ENCODE results near the gene DET1. TPM values are rescaled to one million over a fixed set of nuclear protein-coding genes. Genes with fewer than 3 reads are reported as not detected.
"Not testable (repeated sequence)": the region's sequence is repeated elsewhere in the genome, so short reads cannot be mapped to it uniquely, and the experiment has no call there.

The DET1 gene
- total RNA-seq, 2 donors from 2014 or later, result 1.9 to 3.6 TPM

DNA sequence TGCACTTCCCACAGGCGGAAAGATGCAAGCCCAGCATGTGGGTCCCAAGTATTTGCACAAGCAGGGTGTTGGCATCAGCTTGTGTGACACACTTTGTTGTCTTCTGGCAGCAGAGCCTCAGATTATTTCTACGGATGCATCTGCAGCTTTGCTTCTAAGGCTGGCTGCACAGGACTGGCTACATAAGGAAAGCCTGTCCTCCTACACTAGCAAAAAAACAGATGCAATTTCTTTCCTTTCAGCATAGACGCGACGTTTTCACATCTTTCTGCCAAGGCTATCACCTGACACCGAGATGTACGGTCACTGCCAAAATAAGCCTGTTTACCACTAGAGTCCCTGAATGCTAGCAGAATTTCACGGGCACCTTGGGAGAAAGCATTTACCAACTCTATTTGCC, 65.5 kb downstream of the DET1 start:
- Mint-ChIP-seq H3K36me3 (ENCODE audit: low read depth) (peaks cover 5% of the 10 kb centered on the region), H3K27ac (no peak overlapping the region), H3K27me3 (no peaks in the 10 kb centered on the region), H3K4me1 (peaks cover 5% of the 10 kb centered on the region), H3K4me3 (no peak overlapping the region)
- no peaks in the 10 kb centered on the region for H3K9me3 ChIP-seq (ENCODE audit: control insufficient read depth, low read length, poor library complexity, severe bottlenecking)
- DNase-seq (no peak), ATAC-seq (no peak)

DNA sequence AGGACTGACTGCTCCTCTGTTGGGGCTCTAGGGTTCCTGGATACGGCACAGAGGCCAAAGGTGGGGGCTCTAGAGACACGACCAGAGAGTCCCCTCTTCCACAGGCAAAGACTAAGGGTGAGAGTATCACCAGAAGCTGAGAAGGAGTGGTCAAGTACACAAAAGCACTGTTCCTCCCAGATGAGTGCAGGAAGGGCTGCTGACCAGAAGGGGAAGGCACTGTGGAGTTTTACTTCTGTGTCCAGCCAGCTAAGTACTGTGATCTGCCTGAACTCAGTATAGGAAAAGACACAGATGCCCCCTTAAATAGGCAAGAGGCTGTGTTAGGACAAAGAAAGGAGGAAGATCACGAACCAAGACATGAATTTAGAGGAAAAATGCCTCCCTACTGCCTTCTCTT, 67.3 kb downstream of the DET1 start:
- Mint-ChIP-seq H3K4me3 (no peak overlapping the region), H3K27ac (no peak overlapping the region), H3K27me3 (no peaks in the 10 kb centered on the region), H3K4me1 (peaks cover 5% of the 10 kb centered on the region), H3K36me3 (ENCODE audit: low read depth) (peaks cover 5% of the 10 kb centered on the region)
- no peak for DNase-seq
- no peaks in the 10 kb centered on the region for H3K9me3 ChIP-seq (ENCODE audit: control insufficient read depth, low read length, poor library complexity, severe bottlenecking)
- ATAC-seq, result no peak

DNA sequence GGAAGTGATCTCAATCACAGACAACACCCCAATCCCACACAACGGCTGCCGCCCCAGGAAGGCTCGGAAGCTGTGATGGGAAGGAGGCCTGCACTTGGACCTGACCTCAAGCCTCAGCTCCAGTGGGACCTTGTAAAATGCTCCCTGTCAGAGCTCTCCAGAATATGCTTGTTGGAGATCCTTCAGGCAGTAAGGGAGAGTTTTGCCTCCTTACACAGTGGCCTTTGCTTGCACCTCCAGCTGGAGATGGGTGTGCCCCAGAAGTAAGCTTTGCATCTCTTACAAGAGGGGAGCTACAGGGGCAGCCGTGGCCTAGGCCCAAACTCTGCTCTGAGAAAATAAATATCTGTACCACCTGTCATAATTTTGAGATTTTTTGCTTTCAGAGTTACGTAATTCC, 68.6 kb downstream of the DET1 start:
- no peak for DNase-seq
- Mint-ChIP-seq H3K4me1 (peaks cover 2% of the 10 kb centered on the region), H3K27me3 (no peaks in the 10 kb centered on the region), H3K27ac (no peak overlapping the region), H3K36me3 (ENCODE audit: low read depth) (peaks cover 5% of the 10 kb centered on the region), H3K4me3 (no peak overlapping the region)
- ATAC-seq, result no peak
- no peaks in the 10 kb centered on the region for H3K9me3 ChIP-seq (ENCODE audit: control insufficient read depth, low read length, poor library complexity, severe bottlenecking)

DNA sequence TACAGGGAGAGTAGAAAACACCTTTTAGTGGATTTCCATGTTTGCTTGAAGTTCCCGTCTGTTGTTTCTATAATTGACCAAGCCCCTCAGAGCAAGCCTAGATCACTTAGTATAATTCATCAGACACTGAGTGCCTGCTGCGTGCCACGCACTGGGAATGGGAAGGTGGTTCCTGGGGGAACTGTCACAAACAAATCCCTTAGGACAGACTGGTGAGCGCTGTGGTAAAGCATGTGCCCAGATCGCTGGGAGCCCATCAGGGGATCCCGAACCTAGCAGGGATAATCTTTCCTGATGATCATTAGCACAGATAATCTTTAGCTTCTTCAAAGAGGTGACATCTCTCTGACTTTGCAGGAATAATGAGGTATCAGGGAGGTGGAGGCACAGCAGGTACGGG, 69.4 kb downstream of the DET1 start:
- H3K36me3 Mint-ChIP-seq (ENCODE audit: low read depth), result peaks cover 5% of the 10 kb centered on the region
- H3K27me3 Mint-ChIP-seq, result no peaks in the 10 kb centered on the region
- no peak for ATAC-seq
- H3K9me3 ChIP-seq (ENCODE audit: control insufficient read depth, low read length, poor library complexity, severe bottlenecking), result no peaks in the 10 kb centered on the region
- H3K4me1 Mint-ChIP-seq, result peaks cover 4% of the 10 kb centered on the region
- H3K27ac Mint-ChIP-seq, result no peak overlapping the region
- no peak for DNase-seq
- H3K4me3 Mint-ChIP-seq, result no peak overlapping the region

- H3K27me3 Mint-ChIP-seq, result no peaks in the 10 kb centered on the region
- peaks cover 6% of the 10 kb centered on the region for H3K4me1 Mint-ChIP-seq
- no peak overlapping the region for H3K27ac Mint-ChIP-seq
- DNase-seq (no peak), ATAC-seq (peak; percentile 36)
- no peaks in the 10 kb centered on the region for H3K9me3 ChIP-seq (ENCODE audit: control insufficient read depth, low read length, poor library complexity, severe bottlenecking)
- peaks cover 5% of the 10 kb centered on the region for H3K36me3 Mint-ChIP-seq (ENCODE audit: low read depth)
- H3K4me3 Mint-ChIP-seq, result no peak overlapping the region
These were observed 69.8 kb downstream of the DET1 start for GRCh38 chr15:88476635-88477060.

DNA sequence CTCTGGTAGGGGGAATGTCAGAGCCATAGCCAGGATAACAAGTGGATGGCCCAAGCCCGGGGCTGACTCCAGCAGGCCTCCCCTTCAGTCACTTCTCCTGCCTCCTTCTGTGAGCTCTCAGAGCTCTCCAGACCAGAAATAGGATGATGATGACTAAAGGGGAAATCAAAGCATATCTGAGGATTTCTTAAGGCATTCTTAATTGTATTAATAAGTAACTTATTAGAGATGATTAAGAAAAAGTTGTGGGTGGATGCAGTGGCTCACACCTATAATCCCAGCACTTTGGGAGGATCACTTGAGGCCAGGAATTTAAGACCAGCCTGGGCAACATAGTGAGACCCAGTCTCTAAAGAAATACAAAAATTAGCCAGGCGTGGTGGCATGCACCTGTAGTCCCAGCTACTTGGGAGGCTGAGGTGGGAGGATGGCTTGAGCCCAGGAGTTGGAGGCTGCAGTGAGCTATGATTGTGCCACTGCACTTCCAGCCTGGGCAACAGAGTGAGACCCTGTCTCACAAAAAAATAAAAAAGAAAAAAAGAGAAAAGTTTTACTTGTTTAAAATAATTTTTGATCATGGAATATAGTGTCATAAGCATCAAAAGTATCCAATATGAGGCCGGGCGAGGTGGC, 72.7 kb downstream of the DET1 start:
- H3K36me3 Mint-ChIP-seq (ENCODE audit: low read depth), result not testable (repeated sequence)

GRCh38 chr15:88472225-88472624, 74.3 kb downstream of the DET1 start:
- H3K9me3 ChIP-seq (ENCODE audit: control insufficient read depth, low read length, poor library complexity, severe bottlenecking), result no peaks in the 10 kb centered on the region
- ATAC-seq (no peak), DNase-seq (no peak)
- Mint-ChIP-seq H3K4me1 (peaks cover 10% of the 10 kb centered on the region), H3K27ac (peak overlapping the region; percentile 77), H3K36me3 (ENCODE audit: low read depth) (peaks cover under 1% of the 10 kb centered on the region), H3K27me3 (no peaks in the 10 kb centered on the region), H3K4me3 (no peak overlapping the region)

More for the DNA sequence above, 72.7 kb downstream of the DET1 start:
- not testable (repeated sequence) for H3K9me3 ChIP-seq (ENCODE audit: control insufficient read depth, low read length, poor library complexity, severe bottlenecking); H3K4me3 Mint-ChIP-seq; ATAC-seq; H3K27ac Mint-ChIP-seq; DNase-seq; H3K4me1 Mint-ChIP-seq; H3K27me3 Mint-ChIP-seq

GRCh38 chr15:88470625-88471372, 75.7 kb downstream of the DET1 start:
- ATAC-seq (no peak), DNase-seq (no peak)
- Mint-ChIP-seq H3K4me3 (no peak overlapping the region), H3K27ac (no peak overlapping the region), H3K27me3 (no peaks in the 10 kb centered on the region), H3K4me1 (peaks cover 16% of the 10 kb centered on the region), H3K36me3 (ENCODE audit: low read depth) (no peaks in the 10 kb centered on the region)
- no peaks in the 10 kb centered on the region for H3K9me3 ChIP-seq (ENCODE audit: control insufficient read depth, low read length, poor library complexity, severe bottlenecking)

GRCh38 chr15:88469321-88469720, 77.2 kb downstream of the DET1 start:
- Mint-ChIP-seq H3K27me3 (no peaks in the 10 kb centered on the region), H3K4me1 (peaks cover 21% of the 10 kb centered on the region), H3K36me3 (ENCODE audit: low read depth) (no peaks in the 10 kb centered on the region), H3K27ac (no peak overlapping the region), H3K4me3 (no peak overlapping the region)
- H3K9me3 ChIP-seq (ENCODE audit: control insufficient read depth, low read length, poor library complexity, severe bottlenecking), result no peaks in the 10 kb centered on the region
- DNase-seq (no peak), ATAC-seq (no peak)

DNA sequence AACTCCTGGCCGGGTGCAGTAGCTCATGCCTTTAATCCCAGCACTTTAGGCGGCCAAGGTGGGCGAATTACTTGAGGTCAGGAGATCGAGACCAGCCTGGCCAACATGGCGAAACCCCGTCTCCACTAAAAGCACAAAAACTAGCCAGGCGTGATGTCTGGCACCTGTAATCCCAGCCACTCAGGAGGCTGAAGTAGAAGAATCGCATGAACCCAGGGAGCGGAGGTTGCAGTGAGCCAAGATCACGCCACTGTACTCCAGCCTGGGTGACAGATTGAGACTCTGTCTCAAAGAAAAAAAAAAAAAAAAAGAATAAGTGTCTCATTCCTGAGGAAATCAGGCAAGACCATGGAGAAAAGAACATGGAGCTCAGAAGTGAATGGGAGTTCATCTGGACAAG, 77.8 kb downstream of the DET1 start:
- H3K36me3 Mint-ChIP-seq (ENCODE audit: low read depth); H3K9me3 ChIP-seq (ENCODE audit: control insufficient read depth, low read length, poor library complexity, severe bottlenecking); ATAC-seq; H3K4me3 Mint-ChIP-seq; DNase-seq; H3K27me3 Mint-ChIP-seq: not testable (repeated sequence)
- H3K27ac Mint-ChIP-seq, result peak overlapping the region; percentile 94
- peaks cover 21% of the 10 kb centered on the region for H3K4me1 Mint-ChIP-seq

- Mint-ChIP-seq H3K4me1 (peaks cover 24% of the 10 kb centered on the region), H3K4me3 (peak overlapping the region; percentile 92), H3K27me3 (no peaks in the 10 kb centered on the region), H3K27ac (peak overlapping the region; percentile 94), H3K36me3 (ENCODE audit: low read depth) (peaks cover 5% of the 10 kb centered on the region)
- DNase-seq, result no peak
- H3K9me3 ChIP-seq (ENCODE audit: control insufficient read depth, low read length, poor library complexity, severe bottlenecking), result no peaks in the 10 kb centered on the region
- no peak for ATAC-seq
These were observed 78.4 kb downstream of the DET1 start for GRCh38 chr15:88467935-88468528.

GRCh38 chr15:88467073-88467934, 79.2 kb downstream of the DET1 start, which contains the start of the genes MRPL46 and MRPS11:
Gene MRPL46 (minus strand): TSS chr15:88467388. CDS start chr15:88467377, 11 bp downstream.
Gene MRPS11 (plus strand): TSS chr15:88467708. CDS start chr15:88467718, 10 bp downstream.
- peak; percentile 96 for ATAC-seq
- peak; percentile 79 to 87 (median 82) for DNase-seq
- H3K36me3 Mint-ChIP-seq (ENCODE audit: low read depth), result peaks cover 5% of the 10 kb centered on the region
- H3K4me1 Mint-ChIP-seq, result peaks cover 25% of the 10 kb centered on the region
- H3K27me3 Mint-ChIP-seq, result no peaks in the 10 kb centered on the region
- peak within 1 kb of the TSS; percentile 94 for H3K27ac Mint-ChIP-seq
- no peaks in the 10 kb centered on the region for H3K9me3 ChIP-seq (ENCODE audit: control insufficient read depth, low read length, poor library complexity, severe bottlenecking)
- peak within 1 kb of the TSS; percentile 92 for H3K4me3 Mint-ChIP-seq
